Fibroblast of pulmonary artery (primary cell): ENCODE measurements around the gene GALNT13.

Source experiments
- DNase-seq: peaks from one replicate; pipeline ENCODE4 v3.0.0-alpha.2; 2010; ENCODE audit warnings: low read depth
- H3K4me3 ChIP-seq: replicated peaks from 2 replicates; pipeline ENCODE4 v1.5.1; 2011; ENCODE audit warnings: low read depth, mild to moderate bottlenecking, control low read depth, low read length, moderate library complexity
- TF ChIP-seq, protein P1 (sequence below): IDR thresholded peaks from 2 replicates; pipeline ENCODE4 v1.5.1; 2011; ENCODE audit warnings: mild to moderate bottlenecking, control low read depth, low read length, inconsistent platforms; ENCODE audit errors: missing control alignments

Gene GALNT13

GRCh38 chr2:154092571-154092970 lies 220.8 kb downstream of the GALNT13 start:
- TF ChIP-seq, protein P1, sequence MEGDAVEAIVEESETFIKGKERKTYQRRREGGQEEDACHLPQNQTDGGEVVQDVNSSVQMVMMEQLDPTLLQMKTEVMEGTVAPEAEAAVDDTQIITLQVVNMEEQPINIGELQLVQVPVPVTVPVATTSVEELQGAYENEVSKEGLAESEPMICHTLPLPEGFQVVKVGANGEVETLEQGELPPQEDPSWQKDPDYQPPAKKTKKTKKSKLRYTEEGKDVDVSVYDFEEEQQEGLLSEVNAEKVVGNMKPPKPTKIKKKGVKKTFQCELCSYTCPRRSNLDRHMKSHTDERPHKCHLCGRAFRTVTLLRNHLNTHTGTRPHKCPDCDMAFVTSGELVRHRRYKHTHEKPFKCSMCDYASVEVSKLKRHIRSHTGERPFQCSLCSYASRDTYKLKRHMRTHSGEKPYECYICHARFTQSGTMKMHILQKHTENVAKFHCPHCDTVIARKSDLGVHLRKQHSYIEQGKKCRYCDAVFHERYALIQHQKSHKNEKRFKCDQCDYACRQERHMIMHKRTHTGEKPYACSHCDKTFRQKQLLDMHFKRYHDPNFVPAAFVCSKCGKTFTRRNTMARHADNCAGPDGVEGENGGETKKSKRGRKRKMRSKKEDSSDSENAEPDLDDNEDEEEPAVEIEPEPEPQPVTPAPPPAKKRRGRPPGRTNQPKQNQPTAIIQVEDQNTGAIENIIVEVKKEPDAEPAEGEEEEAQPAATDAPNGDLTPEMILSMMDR, result no peak
- DNase-seq, result no peak
- no peak overlapping the region for H3K4me3 ChIP-seq

- H3K4me3 ChIP-seq, result no peak overlapping the region
- TF ChIP-seq, protein P1, result no peak
- no peak for DNase-seq
Observed at GRCh38 chr2:154093856-154094255, 222.1 kb downstream of the GALNT13 start.

DNA sequence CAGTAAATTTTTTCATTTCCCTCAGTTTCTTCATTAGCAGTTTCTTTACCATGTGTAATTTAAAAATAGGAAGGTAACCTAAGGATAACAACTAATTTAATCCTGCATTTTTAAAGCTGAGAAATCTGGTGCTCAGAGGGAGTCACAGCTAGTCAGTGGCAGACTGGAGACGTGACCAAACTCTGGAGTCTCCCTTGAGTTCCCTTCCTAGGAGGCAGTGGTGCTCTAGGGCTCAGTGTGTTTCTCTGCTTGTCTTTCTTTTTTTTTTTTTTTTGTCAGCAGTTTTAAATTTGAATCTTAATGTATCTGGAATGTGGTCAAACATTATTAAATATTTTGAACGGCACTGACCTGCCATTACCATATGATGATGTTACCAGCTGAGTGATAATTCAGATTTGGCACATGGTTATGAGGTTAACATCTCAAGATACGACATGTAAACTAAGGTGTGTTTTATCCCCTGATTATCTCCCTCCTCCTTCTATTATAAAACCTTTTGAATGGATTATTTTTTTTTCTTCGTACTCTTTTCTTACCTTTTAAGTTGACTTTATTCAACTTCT lies 226.2 kb downstream of the GALNT13 start:
- TF ChIP-seq, protein P1, result no peak
- DNase-seq, result no peak
- H3K4me3 ChIP-seq, result no peak overlapping the region

GRCh38 chr2:154120706-154121105 lies 249.0 kb downstream of the GALNT13 start:
- TF ChIP-seq, protein P1, result no peak
- no peak overlapping the region for H3K4me3 ChIP-seq
- no peak for DNase-seq

DNA sequence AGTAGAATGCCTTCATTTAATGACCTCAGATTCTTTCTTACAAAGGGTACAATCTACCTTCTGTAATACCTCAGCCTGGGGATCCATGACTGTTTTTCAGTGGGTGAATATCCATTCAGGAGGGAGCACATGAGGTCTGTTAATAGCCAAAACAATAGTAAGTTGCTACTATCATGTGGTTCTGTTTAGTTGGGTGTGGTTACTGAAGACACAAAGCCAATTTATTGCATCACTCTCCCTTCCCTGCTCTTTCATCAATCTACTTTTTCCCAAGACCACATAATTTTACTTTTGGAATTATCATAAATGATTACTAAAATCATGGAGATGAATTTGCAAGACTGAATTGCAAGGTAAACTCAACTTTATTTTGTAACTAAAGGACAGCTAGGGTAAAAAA lies 254.2 kb downstream of the GALNT13 start:
- no peak for DNase-seq
- TF ChIP-seq, protein P1, result no peak
- H3K4me3 ChIP-seq, result no peak overlapping the region

GRCh38 chr2:154130821-154131220 lies 259.1 kb downstream of the GALNT13 start:
- no peak for DNase-seq
- H3K4me3 ChIP-seq, result no peak overlapping the region
- TF ChIP-seq, protein P1, result no peak

DNA sequence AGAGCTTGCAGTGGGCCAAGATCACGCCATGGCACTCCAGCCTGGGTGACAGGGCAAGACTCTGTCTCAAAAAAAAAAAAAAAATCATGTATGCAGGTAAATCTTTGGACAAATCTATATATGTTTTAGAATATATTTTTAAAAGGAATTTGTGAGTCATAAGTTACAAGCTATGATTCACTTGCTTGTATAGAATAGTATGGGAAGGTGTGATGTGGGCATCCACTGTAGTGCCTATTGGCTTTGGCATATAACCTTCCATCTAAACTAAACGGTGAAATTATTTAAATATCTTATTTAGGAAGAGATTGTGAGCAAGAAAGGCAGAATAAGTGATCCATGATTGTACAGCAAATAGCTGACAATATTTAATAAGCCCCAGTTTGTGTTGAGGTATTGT lies 261.1 kb downstream of the GALNT13 start:
- H3K4me3 ChIP-seq, result no peak overlapping the region
- no peak for DNase-seq
- TF ChIP-seq, protein P1, result no peak
